PFSK-1 (cell line): ENCODE data around the gene CDH6.

Source experiments
- FOXP2 ChIP-seq: optimal IDR thresholded peaks from 2 replicates; pipeline ENCODE3; 2011; ENCODE audit warnings: borderline replicate concordance, control low read depth, inconsistent platforms; ENCODE audit not compliant: insufficient read depth; ENCODE audit errors: extremely low read length, extremely low read depth
- POLR2AphosphoS5 ChIP-seq: IDR thresholded peaks from 2 replicates; pipeline ENCODE4 v1.6.1; 2012; ENCODE audit warnings: low read depth, mild to moderate bottlenecking, control low read depth, low read length, moderate library complexity
- SIN3A ChIP-seq: IDR thresholded peaks from 2 replicates; pipeline ENCODE4 v1.6.1; 2012; ENCODE audit warnings: mild to moderate bottlenecking, low read length, moderate library complexity, borderline replicate concordance; ENCODE audit not compliant: insufficient read depth
- TAF1 ChIP-seq: IDR thresholded peaks from 2 replicates; pipeline ENCODE4 v1.6.1; 2012; ENCODE audit warnings: low read length, control low read depth, borderline replicate concordance; ENCODE audit not compliant: insufficient read depth
- TF ChIP-seq, protein P1 (sequence below), 2 experiments: IDR thresholded peaks; 2 replicates each; pipeline versions ENCODE4 v1.6.1 to v1.8.0; 2011 to 2012; ENCODE audit warnings: low read depth in 2 of 2, low read length in 2 of 2, control low read depth in 1 of 2, inconsistent platforms in 1 of 2, mild to moderate bottlenecking in 1 of 2, moderate library complexity in 1 of 2; ENCODE audit not compliant: insufficient read depth in 1 of 2

CDH6 gene

GRCh38 chr5:31181376-31181987 is 12.0 kb upstream of the CDH6 start:
- TF ChIP-seq SIN3A: no peak
- no peak for TF ChIP-seq POLR2AphosphoS5
- TF ChIP-seq FOXP2: no peak
- TF ChIP-seq TAF1: no peak
- TF ChIP-seq, protein P1, sequence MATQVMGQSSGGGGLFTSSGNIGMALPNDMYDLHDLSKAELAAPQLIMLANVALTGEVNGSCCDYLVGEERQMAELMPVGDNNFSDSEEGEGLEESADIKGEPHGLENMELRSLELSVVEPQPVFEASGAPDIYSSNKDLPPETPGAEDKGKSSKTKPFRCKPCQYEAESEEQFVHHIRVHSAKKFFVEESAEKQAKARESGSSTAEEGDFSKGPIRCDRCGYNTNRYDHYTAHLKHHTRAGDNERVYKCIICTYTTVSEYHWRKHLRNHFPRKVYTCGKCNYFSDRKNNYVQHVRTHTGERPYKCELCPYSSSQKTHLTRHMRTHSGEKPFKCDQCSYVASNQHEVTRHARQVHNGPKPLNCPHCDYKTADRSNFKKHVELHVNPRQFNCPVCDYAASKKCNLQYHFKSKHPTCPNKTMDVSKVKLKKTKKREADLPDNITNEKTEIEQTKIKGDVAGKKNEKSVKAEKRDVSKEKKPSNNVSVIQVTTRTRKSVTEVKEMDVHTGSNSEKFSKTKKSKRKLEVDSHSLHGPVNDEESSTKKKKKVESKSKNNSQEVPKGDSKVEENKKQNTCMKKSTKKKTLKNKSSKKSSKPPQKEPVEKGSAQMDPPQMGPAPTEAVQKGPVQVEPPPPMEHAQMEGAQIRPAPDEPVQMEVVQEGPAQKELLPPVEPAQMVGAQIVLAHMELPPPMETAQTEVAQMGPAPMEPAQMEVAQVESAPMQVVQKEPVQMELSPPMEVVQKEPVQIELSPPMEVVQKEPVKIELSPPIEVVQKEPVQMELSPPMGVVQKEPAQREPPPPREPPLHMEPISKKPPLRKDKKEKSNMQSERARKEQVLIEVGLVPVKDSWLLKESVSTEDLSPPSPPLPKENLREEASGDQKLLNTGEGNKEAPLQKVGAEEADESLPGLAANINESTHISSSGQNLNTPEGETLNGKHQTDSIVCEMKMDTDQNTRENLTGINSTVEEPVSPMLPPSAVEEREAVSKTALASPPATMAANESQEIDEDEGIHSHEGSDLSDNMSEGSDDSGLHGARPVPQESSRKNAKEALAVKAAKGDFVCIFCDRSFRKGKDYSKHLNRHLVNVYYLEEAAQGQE (IDR thresholded peaks at IDR 0.05; ENCODE audit: insufficient read depth in 1 of 2, low read depth in 2 of 2, low read length in 2 of 2): no peak

DNA sequence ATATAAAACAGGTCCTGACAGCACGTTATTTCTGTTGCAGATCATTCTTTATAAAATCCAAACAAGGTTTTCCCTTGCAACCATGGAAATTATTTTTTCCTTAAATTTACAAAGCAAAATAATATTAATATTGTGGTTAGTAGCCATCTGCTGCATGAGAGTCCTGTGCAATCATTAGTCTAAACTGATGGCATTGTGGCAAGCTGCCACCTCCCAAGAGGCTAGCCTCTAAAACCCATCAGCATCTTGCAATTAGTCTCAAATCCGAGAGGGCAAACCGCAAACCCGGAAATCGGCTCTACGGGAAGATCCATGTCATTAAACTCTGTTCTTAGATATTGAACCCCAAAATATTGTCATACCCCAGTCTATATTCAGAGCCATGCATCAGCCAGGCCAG is 11.3 kb upstream of the CDH6 start:
- no peak for TF ChIP-seq FOXP2
- TF ChIP-seq TAF1: no peak
- TF ChIP-seq POLR2AphosphoS5: no peak
- TF ChIP-seq, protein P1 (IDR thresholded peaks at IDR 0.05; ENCODE audit: insufficient read depth in 1 of 2, low read depth in 2 of 2, low read length in 2 of 2): no peak
- TF ChIP-seq SIN3A: no peak

GRCh38 chr5:31185951-31186350 is 7.5 kb upstream of the CDH6 start:
- TF ChIP-seq SIN3A: no peak
- no peak for TF ChIP-seq POLR2AphosphoS5
- TF ChIP-seq, protein P1 (IDR thresholded peaks at IDR 0.05; ENCODE audit: insufficient read depth in 1 of 2, low read depth in 2 of 2, low read length in 2 of 2): no peak
- no peak for TF ChIP-seq TAF1
- TF ChIP-seq FOXP2: no peak

DNA sequence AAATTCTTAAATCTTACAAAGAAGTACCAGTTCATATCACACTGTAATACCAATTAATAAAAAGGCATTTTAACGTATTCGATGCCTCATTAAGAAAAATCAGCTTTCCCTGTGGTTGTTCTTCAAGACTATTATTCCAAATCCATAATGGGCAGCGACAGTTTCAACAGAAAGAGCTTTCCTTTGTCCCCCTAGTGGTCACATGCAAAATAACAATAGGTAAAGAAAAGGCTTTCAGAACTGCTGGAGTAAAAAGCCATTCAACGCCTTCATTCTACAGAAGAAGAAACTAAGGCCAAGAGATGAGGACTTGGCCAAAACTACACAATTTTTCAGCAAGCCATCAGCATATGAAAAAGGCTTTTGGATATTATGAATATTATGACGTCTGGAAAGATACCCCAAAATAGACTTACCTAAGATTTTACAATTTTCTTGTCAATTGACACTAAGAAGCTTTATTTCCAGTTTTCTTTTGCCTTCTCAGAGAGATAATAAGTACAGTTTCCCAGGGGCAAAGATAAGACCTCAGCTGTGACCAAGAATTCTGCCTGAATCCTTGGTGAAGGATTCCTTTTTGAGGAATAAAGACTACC is 6.7 kb upstream of the CDH6 start:
- TF ChIP-seq POLR2AphosphoS5: no peak
- no peak for TF ChIP-seq TAF1
- TF ChIP-seq, protein P1 (IDR thresholded peaks at IDR 0.05; ENCODE audit: insufficient read depth in 1 of 2, low read depth in 2 of 2, low read length in 2 of 2): no peak
- TF ChIP-seq SIN3A: no peak
- no peak for TF ChIP-seq FOXP2

DNA sequence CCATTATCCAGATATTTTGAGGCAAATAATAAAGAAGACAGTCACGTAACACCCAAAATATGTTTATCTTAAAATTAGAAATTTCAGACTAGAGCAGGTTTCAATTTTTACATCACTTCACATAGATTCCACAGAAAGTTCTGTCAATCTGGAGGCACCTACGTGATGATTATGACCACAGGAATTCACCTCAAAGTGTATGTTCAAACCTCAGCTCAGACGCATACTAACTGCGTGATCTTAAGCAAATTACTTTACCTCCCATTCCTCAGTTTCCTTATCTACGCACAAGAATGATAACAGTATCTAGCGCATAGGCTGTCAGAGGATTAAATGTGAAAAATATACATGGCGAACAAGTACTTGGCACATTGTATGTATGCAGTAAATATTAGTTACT is 5.9 kb upstream of the CDH6 start:
- TF ChIP-seq POLR2AphosphoS5 (no peak), SIN3A (no peak), TAF1 (no peak), FOXP2 (no peak)
- TF ChIP-seq, protein P1 (IDR thresholded peaks at IDR 0.05; ENCODE audit: insufficient read depth in 1 of 2, low read depth in 2 of 2, low read length in 2 of 2): no peak
